HG03060 (cell line): Measurements from ENCODE around the gene SPP1.
"Not testable (repeated sequence)": the region's sequence is repeated elsewhere in the genome, so short reads cannot be mapped to it uniquely, and the experiment has no call there.

Experiments
- ATAC-seq: cut with Tn5 transposase; IDR thresholded peaks from one replicate; pipeline ENCODE4 v1.9.1; 2021; ENCODE audit warnings: low read depth, moderate number of reproducible peaks; ENCODE audit not compliant: unreplicated experiment

The SPP1 gene

DNA sequence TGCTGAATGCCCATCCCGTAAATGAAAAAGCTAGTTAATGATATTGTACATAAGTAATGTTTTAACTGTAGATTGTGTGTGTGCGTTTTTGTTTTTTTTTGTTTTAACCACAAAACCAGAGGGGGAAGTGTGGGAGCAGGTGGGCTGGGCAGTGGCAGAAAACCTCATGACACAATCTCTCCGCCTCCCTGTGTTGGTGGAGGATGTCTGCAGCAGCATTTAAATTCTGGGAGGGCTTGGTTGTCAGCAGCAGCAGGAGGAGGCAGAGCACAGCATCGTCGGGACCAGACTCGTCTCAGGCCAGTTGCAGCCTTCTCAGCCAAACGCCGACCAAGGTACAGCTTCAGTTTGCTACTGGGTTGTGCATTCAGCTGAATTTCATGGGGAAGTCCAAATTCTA is at the start of gene SPP1:
TSS of gene SPP1 (plus strand) at position 249 of the 400 bp plus-strand sequence. CDS start 1,182 bp downstream, outside the sequence.
- no peak for ATAC-seq

DNA sequence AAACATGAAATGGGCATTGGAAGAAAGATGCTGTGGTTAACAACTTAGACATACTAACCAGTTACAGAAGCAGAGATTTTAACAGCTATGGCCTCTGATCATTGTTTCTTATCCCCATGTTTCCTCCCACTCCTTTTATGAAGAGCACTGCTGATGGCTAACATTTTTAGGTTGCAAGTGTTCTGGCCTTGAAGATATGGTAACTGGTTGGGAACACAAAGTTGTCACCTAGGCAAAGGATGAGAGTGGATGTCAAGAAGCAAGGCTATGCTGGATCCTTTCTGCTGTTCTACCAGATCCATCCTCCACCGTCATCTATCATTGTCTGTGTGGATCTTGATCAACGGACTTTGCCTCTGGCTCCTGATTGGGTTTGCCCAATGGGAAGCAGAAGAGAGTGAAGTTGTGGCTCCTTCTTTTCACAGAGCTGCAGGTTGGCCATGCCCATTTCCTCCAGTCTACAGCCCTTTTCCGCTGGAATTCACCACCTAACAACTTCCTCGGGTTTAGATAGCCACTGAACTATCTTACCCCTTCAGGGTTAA is 48.9 kb upstream of the SPP1 start:
- ATAC-seq: no peak

- ATAC-seq: no peak
Measured at GRCh38 chr4:87930629-87931028, 44.9 kb upstream of the SPP1 start.

- no peak for ATAC-seq
Measured at GRCh38 chr4:87931932-87932331, 43.6 kb upstream of the SPP1 start.

- ATAC-seq: no peak
Measured at GRCh38 chr4:87932718-87933141, 42.8 kb upstream of the SPP1 start.

- ATAC-seq: no peak
Measured at GRCh38 chr4:87933337-87933736, 42.2 kb upstream of the SPP1 start.

DNA sequence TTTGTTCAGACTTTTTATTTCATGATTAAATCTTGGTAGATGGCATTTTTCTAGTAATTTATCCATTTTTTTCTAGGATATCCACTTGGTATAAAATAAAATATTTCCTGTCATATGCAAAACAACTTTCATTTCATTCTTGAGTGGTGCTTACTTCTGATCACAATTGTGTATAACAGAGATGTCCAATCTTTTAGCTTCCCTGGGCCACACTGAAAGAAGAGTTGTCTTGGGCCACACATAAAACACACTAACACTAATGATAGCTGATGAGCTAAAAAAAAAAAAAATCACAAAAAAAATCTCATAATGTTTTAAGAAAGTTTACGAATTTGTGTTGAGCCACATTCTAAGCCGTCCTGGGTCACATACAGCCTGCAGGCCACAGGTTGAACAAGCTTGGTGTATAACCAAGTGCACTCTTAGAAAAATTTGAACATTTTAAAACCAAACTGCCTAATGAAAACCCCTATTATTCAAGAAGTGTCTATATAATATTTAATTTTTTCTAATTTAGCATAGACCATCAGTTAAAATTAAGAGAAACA is 41.3 kb upstream of the SPP1 start:
- no peak for ATAC-seq

DNA sequence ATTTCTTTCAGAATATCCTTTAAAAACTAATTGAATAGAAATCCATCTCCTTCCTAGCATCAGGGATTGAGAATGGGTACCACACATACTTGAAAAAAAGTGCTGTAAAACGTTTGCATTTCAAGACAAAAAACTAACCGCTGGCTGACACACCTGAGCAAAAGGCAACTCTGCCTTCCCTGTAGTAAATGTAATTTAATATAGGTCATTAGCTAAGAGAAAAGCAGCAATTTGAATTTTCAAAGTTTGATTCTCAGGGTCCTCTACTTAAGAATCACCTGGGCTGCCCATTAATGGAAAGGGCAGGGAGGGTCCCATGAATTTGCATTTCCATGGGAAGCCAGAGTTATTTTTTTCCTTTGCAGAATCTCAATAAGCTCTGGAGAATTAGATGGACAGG is 40.5 kb upstream of the SPP1 start:
- no peak for ATAC-seq

DNA sequence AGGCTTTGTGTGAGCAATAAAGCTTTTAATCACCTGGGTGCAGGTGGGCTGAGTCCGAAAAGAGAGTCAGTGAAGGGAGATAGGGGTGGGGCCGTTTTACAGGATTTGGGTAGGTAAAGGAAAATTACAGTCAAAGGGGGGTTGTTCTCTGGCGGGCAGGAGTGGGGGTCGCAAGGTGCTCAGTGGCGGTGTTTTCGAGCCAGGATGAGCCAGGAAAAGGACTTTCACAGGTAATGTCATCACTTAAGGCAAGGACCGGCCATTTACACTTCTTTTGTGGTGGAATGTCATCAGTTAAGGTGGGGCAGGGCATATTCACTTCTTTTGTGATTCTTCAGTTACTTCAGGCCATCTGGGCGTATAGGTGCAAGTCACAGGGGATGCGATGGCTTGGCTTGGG is 39.6 kb upstream of the SPP1 start:
- ATAC-seq: not testable (repeated sequence)

GRCh38 chr4:87937523-87937922 is 38.0 kb upstream of the SPP1 start:
- no peak for ATAC-seq

GRCh38 chr4:87938746-87939145 is 36.8 kb upstream of the SPP1 start:
- ATAC-seq: no peak

DNA sequence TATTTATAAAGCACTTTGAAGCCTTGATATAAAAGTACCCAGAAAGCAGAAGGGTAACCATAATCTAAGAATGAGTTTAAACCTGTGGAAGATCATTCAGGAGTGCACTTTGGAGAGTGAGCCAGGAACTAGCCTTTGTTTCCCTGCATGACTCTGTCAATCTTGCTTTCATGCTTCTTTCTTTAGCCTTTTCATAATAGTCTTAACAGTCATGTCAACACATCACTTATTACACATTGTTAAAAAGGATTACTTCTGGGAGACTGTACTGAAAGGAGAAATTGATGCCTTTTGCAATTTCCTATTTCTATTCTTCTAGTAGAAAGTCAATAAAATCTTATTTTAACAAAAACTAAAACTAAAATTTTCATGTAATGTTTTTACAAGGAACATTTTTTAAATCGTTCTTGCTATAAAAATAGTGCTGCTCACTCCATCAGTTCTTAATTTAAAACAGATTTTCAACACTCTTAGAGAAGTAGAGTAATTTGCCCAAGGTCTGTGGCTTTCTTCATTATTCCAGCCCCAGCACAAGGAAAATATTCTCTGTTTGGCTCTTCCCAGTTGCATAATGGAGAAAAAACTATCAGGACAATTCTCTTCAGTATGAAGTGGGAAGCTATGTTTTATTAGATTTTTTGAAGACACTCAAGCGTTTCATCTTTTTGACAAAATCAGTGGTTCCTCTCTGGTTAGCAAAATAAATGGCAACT is 35.4 kb upstream of the SPP1 start:
- no peak for ATAC-seq

GRCh38 chr4:87940809-87941208 is 34.7 kb upstream of the SPP1 start:
- ATAC-seq: not testable (repeated sequence)

DNA sequence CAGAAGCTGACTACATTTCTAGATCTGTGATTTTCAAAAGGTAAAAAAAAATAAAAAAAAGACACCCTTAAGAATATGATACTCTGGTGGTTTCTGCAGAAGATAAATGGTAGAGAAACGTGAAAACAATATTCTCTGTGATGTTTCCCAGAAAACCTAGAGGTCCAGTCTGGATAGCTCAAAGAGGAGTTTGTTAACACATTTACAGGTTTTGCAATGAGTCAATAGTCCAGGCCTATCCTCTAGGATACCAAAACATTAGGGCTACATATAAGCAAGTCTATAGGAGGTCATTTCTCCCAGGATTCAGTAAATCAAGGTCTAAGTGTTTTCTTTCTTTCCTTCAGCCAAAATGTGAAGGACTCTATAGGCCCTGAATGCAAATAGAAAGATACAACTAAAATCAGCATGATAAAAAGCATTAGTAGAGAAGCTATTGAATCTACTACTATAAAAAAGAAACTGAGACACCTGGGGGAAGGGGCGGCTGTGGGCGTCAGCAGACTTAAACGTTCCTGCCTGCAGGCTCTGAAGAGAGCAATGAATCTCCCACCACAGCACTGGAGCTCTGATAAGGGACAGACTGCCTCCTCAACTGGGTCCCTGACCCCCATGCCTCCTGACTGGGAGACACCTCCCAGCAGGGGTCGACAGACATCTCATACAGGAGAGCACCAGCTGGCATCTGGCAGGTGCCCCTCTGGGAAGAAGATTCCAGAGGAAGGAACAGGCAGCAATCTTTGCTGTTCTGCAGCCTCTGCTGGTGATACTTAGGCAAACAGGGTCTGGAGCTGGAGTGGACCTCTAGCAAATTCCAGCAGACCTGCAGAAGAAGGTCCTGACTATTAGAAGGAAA is 33.7 kb upstream of the SPP1 start:
- ATAC-seq: no peak

GRCh38 chr4:87943660-87944149 is 31.8 kb upstream of the SPP1 start:
- ATAC-seq: no peak

GRCh38 chr4:87944967-87945366 is 30.5 kb upstream of the SPP1 start:
- no peak for ATAC-seq

- no peak for ATAC-seq
Measured at GRCh38 chr4:87946766-87947165, 28.7 kb upstream of the SPP1 start.

DNA sequence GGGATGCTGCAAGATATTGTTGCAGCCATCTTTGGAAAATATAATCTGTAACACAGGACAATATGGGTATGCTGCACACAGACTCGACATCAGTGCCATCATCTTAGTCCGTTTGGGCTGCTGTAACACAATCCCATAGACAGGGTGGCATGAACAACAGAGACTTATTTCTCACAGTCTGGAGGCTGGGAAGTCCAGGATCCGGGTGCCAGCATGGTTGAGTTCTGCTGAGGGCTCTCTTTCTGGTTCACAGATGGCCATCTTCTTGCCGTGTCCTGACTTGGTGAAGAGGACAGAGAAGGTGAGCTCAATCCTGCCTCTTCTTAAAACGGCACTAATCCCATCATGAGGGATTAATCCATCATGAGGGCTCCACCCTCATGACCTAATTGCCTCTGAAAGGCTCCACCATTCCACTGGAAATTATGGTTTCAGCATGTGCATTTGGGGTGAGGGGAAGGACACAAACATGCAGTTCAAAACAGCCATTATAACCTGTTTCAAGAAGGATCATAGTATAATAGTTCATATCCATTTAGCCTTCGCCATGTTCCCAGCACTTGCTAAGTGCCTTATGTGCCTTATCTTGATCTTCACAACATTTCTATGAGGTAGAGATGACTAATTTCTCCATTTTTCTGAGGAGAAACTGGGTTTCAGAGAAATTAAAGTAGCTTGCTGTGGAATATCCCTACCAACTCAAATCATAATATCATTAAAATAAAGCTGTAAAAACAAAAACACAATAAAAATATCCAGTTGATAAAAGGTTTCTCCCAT is 27.9 kb upstream of the SPP1 start:
- ATAC-seq: no peak

GRCh38 chr4:87949961-87950360 is 25.6 kb upstream of the SPP1 start:
- no peak for ATAC-seq

DNA sequence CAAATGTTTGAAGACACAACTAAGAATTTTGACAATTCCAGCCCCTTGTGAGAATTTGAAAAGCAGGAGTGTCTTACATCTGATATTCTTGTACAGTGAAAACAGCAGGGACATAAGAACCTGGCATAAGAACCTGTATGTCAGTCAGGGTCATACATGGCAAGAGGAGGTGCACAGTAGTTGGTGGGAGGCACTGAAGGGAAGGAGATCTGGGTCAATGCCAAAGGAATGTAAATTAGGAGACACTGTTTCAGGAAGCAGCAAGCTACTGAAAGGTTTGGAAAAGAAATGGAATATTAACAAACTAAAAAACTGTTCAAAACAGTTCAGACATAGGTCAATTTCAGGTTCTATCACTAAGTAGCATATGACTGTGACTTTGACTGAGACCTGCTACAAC is 25.0 kb upstream of the SPP1 start:
- ATAC-seq: no peak
